ENCODE data around the gene MAT2B. TPM values are rescaled to one million over a fixed set of nuclear protein-coding genes. Genes with fewer than 3 reads are reported as not detected.

MAT2B gene
- total and polyA plus RNA-seq, 2 of the 13 experiments (the other 11 are each of a cell fraction or from before 2014, with no cell fraction given), result 20.2 to 37.1 TPM

GRCh38 chr5:163459819-163460561 lies 45.4 kb upstream of the MAT2B start, which contains the start of gene NUDCD2 (continued):
- TF ChIP-seq MED1 (CRISPR knock-in tag; IDR thresholded peaks at IDR 0.05) (peak; percentile 73; the same call in 1 of the 2 replicates), ATM (IDR thresholded peaks at IDR 0.05; ENCODE audit: borderline replicate concordance) (no peak), ZNF775 (CRISPR knock-in tag; IDR thresholded peaks at IDR 0.05; ENCODE audit: borderline replicate concordance) (no peak), TEAD2 (CRISPR knock-in tag; IDR thresholded peaks at IDR 0.05) (no peak), ZFP36L1 (CRISPR knock-in tag; IDR thresholded peaks at IDR 0.05) (peak; percentile 79; the same call in 1 of the 2 replicates), CREM (IDR thresholded peaks at IDR 0.05) (peak; percentile 57; the same call in 1 of the 2 replicates), CREM (CRISPR knock-in tag; IDR thresholded peaks at IDR 0.05) (no peak), ETV5 (CRISPR knock-in tag; IDR thresholded peaks at IDR 0.05; ENCODE audit: borderline replicate concordance) (no peak; the same call in none of the 2 replicates), FOXM1 (CRISPR knock-in tag; IDR thresholded peaks at IDR 0.05) (peak; percentile 75; the same call in 1 of the 2 replicates), GTF3A (CRISPR knock-in tag; conservative IDR thresholded peaks at IDR 0.05) (no peak), ZNF772 (CRISPR knock-in tag; IDR thresholded peaks at IDR 0.05) (peak; percentile 35; the same call in 1 of the 2 replicates), IRF1 (CRISPR knock-in tag; IDR thresholded peaks at IDR 0.05; ENCODE audit: low read depth) (no peak), ZNF121 (CRISPR knock-in tag; IDR thresholded peaks at IDR 0.05) (0 out of 2 replicates have a peak, but pooled peaks have one; percentile 8), ZNF891 (CRISPR knock-in tag; IDR thresholded peaks at IDR 0.05) (peak; percentile 93; the same call in 1 of the 2 replicates), ZNF180 (CRISPR knock-in tag; IDR thresholded peaks at IDR 0.05; ENCODE audit: borderline replicate concordance, low read depth) (0 out of 2 replicates have a peak, but pooled peaks have one; percentile 60), ZNF569 (CRISPR knock-in tag; IDR thresholded peaks at IDR 0.05; ENCODE audit: borderline replicate concordance) (no peak), KMT2A (CRISPR knock-in tag; IDR thresholded peaks at IDR 0.05) (peak; percentile 85), TERF1 (CRISPR knock-in tag; IDR thresholded peaks at IDR 0.05) (peak; percentile 84; the same call in 1 of the 2 replicates), KLF13 (CRISPR knock-in tag; IDR thresholded peaks at IDR 0.05) (no peak), HCFC1 (IDR thresholded peaks at IDR 0.05; ENCODE audit: low read depth, low read length) (no peak), STAT5B (CRISPR knock-in tag; IDR thresholded peaks at IDR 0.05) (no peak), TAF15 (IDR thresholded peaks at IDR 0.05; ENCODE audit: low read depth, low read length, poor library complexity, severe bottlenecking) (peak; percentile 75)
- TF ChIP-seq, protein P1, sequence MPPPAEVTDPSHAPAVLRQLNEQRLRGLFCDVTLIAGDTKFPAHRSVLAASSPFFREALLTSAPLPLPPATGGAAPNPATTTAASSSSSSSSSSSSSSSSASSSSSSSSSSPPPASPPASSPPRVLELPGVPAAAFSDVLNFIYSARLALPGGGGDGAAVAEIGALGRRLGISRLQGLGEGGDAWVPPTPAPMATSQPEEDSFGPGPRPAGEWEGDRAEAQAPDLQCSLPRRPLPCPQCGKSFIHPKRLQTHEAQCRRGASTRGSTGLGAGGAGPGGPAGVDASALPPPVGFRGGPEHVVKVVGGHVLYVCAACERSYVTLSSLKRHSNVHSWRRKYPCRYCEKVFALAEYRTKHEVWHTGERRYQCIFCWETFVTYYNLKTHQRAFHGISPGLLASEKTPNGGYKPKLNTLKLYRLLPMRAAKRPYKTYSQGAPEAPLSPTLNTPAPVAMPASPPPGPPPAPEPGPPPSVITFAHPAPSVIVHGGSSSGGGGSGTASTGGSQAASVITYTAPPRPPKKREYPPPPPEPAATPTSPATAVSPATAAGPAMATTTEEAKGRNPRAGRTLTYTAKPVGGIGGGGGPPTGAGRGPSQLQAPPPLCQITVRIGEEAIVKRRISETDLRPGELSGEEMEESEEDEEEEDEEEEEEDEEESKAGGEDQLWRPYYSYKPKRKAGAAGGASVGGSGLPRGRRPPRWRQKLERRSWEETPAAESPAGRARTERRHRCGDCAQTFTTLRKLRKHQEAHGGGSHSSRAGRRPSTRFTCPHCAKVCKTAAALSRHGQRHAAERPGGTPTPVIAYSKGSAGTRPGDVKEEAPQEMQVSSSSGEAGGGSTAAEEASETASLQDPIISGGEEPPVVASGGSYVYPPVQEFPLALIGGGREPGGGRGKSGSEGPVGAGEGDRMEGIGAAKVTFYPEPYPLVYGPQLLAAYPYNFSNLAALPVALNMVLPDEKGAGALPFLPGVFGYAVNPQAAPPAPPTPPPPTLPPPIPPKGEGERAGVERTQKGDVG (CRISPR knock-in tag; IDR thresholded peaks at IDR 0.05; ENCODE audit: borderline replicate concordance), result peak; percentile 52; the same call in 1 of the 2 replicates
- TF ChIP-seq, protein P2, sequence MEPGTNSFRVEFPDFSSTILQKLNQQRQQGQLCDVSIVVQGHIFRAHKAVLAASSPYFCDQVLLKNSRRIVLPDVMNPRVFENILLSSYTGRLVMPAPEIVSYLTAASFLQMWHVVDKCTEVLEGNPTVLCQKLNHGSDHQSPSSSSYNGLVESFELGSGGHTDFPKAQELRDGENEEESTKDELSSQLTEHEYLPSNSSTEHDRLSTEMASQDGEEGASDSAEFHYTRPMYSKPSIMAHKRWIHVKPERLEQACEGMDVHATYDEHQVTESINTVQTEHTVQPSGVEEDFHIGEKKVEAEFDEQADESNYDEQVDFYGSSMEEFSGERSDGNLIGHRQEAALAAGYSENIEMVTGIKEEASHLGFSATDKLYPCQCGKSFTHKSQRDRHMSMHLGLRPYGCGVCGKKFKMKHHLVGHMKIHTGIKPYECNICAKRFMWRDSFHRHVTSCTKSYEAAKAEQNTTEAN (CRISPR knock-in tag; conservative IDR thresholded peaks at IDR 0.05), result no peak; the same call in none of the 2 replicates
